ENCODE data around the gene OLIG3. TPM values are rescaled to one million over a fixed set of nuclear protein-coding genes. Genes with fewer than 3 reads are reported as not detected.

OLIG3 gene
- total and polyA plus RNA-seq, 5 donors from 2014 or later, result not detected

GRCh38 chr6:137510923-137511322 is 16.7 kb upstream of the OLIG3 start:
- no peak overlapping the region for H3K4me3 ChIP-seq (ENCODE audit: low read depth, low read length)
- peaks cover 2 to 20% (median 9%) of the 10 kb centered on the region in 7 donors for H3K9me3 Mint-ChIP-seq
- peaks cover 4% of the 10 kb centered on the region for H3K36me3 Mint-ChIP-seq
- peaks cover 68% of the 10 kb centered on the region for H3K27me3 Mint-ChIP-seq
- ATAC-seq (ENCODE audit: low read depth in 2 of 2), result no peak
- H3K27me3 ChIP-seq (ENCODE audit: control insufficient read depth, insufficient read depth, low read length), result peaks cover 49% of the 10 kb centered on the region
- DNase-seq, result no peak
- no peak overlapping the region for H3K4me3 Mint-ChIP-seq
- H3K27ac ChIP-seq (ENCODE audit: insufficient read depth, low read length, poor library complexity, severe bottlenecking), result no peak overlapping the region
- H3K4me1 ChIP-seq (ENCODE audit: control insufficient read depth, insufficient read depth, low read length, poor library complexity, severe bottlenecking), result no peaks in the 10 kb centered on the region
- H3K4me1 Mint-ChIP-seq, result no peaks in the 10 kb centered on the region
- no peaks in the 10 kb centered on the region for H3K36me3 ChIP-seq (ENCODE audit: control insufficient read depth, insufficient read depth, low read length)
- peaks cover 10 to 13% of the 10 kb centered on the region in 2 experiments for H3K9me3 ChIP-seq (ENCODE audit: control insufficient read depth in 2 of 2, low read length in 2 of 2)
- no peak overlapping the region for H3K27ac Mint-ChIP-seq

DNA sequence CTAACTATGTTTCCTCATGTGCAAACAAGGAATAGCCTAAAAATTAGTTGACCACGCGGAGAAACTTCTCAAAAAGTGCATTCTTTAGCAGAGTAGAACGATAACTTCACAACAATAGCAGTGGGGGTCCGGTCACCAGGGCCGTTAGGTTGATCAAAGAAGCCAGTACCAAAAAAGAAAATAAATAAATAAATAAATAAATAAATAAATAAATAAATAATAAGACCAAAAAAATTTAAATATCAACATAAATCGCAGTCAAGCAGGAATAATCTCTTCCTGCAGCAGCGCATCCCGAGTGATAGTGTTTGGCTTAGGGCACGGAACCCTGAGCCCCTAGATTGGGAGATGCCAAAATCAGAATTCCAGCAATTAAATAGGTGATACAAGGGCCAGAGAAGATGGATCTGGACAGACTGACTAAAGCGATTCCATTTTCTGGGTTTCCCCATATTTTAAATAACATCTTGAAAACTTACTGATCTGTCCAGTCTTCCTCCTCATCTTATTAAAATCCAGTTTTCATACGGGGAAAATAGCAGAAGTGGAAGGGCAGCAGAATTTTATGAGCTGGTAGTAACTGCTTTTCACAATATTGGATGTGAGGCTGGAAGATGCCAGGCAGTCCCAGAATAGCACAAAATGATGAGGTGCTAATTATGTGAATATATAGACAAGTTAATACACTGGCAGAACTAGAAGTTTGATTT is 4.4 kb upstream of the OLIG3 start:
- H3K4me3 Mint-ChIP-seq, result peak overlapping the region in 1 of 4 donors; percentile 28
- H3K4me3 ChIP-seq (ENCODE audit: low read depth, low read length), result no peak overlapping the region

GRCh38 chr6:137497721-137498463 is 3.7 kb upstream of the OLIG3 start:
- Mint-ChIP-seq H3K27me3 (peaks cover 86% of the 10 kb centered on the region), H3K4me3 (peak overlapping the region in 2 of 4 donors; percentile 28 to 64), H3K36me3 (no peaks in the 10 kb centered on the region), H3K27ac (no peak overlapping the region), H3K9me3 (peaks cover 0 to 5% (median 1%) of the 10 kb centered on the region in 7 donors), H3K4me1 (peaks cover 4 to 48% (median 19%) of the 10 kb centered on the region in 4 donors)
- Histone ChIP-seq H3K27ac (ENCODE audit: insufficient read depth, low read length, poor library complexity, severe bottlenecking) (no peak overlapping the region), H3K27me3 (ENCODE audit: control insufficient read depth, insufficient read depth, low read length) (peaks cover 54% of the 10 kb centered on the region), H3K4me3 (ENCODE audit: low read depth, low read length) (no peak overlapping the region), H3K36me3 (ENCODE audit: control insufficient read depth, insufficient read depth, low read length) (no peaks in the 10 kb centered on the region), H3K9me3 (ENCODE audit: control insufficient read depth in 2 of 2, low read length in 2 of 2) (no peaks in the 10 kb centered on the region), H3K4me1 (ENCODE audit: control insufficient read depth, insufficient read depth, low read length, poor library complexity, severe bottlenecking) (peaks cover 51% of the 10 kb centered on the region)
- peak; percentile 41 to 51 for ATAC-seq (ENCODE audit: low read depth in 2 of 2)
- peak in 1 of 3 donors; percentile 29 for DNase-seq

More for the DNA sequence above, 4.4 kb upstream of the OLIG3 start:
- H3K27ac Mint-ChIP-seq, result no peak overlapping the region
- Histone ChIP-seq H3K9me3 (ENCODE audit: control insufficient read depth in 2 of 2, low read length in 2 of 2) (no peaks in the 10 kb centered on the region), H3K36me3 (ENCODE audit: control insufficient read depth, insufficient read depth, low read length) (no peaks in the 10 kb centered on the region), H3K27me3 (ENCODE audit: control insufficient read depth, insufficient read depth, low read length) (peaks cover 57% of the 10 kb centered on the region), H3K4me1 (ENCODE audit: control insufficient read depth, insufficient read depth, low read length, poor library complexity, severe bottlenecking) (peaks cover 43% of the 10 kb centered on the region), H3K27ac (ENCODE audit: insufficient read depth, low read length, poor library complexity, severe bottlenecking) (no peak overlapping the region)
- no peak for DNase-seq
- peaks cover 4 to 43% (median 18%) of the 10 kb centered on the region in 4 donors for H3K4me1 Mint-ChIP-seq
- no peak for ATAC-seq (ENCODE audit: low read depth in 2 of 2)
- H3K36me3 Mint-ChIP-seq, result no peaks in the 10 kb centered on the region
- peaks cover 86% of the 10 kb centered on the region for H3K27me3 Mint-ChIP-seq
- peaks cover 0 to 5% (median 1%) of the 10 kb centered on the region in 7 donors for H3K9me3 Mint-ChIP-seq

DNA sequence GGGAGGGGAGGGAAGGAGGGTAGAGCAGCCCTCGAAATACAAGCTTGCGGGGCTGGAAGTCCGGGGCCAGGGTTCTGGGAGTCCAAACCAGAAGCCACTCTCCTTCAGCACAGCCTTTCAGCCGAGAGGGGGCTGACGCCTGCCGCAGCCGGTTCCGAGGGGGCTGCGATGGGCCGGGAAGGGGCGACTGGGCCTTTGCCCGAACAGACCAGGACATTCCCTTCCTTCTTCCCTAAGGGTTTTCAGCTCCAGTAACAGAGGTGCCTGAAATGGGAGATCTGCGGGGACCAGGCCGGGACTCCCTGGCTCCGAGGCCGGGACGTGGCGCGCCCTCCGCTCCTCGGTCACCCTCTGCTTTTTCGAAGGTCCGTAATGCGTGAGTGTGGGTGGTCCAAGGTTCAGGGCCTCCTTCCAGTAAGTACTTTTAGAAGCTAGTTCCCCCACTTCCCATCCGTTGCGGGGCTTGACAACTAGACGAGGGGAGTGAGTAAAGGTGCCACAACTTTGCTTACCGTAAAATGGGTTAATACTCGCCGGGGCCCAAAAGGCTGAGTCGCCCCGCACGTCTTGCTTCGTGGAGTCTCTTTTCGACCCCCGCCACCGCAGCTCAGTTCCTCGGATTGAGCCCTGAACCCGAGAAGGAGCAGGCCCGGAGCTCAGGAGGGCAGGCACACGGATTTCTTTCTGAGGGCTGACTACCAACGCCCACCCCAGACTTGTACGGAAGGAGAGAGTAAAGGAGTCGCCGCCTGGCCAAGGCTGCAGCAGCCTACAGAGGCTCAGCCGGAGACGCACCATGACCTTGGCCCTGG is 2.9 kb upstream of the OLIG3 start:
- H3K4me3 ChIP-seq (ENCODE audit: low read depth, low read length), result no peak overlapping the region
- H3K36me3 Mint-ChIP-seq, result no peaks in the 10 kb centered on the region
- H3K9me3 ChIP-seq (ENCODE audit: control insufficient read depth in 2 of 2, low read length in 2 of 2), result no peaks in the 10 kb centered on the region
- H3K27ac ChIP-seq (ENCODE audit: insufficient read depth, low read length, poor library complexity, severe bottlenecking), result no peak overlapping the region
- peaks cover 0 to 7% (median 1%) of the 10 kb centered on the region in 7 donors for H3K9me3 Mint-ChIP-seq
- H3K4me1 ChIP-seq (ENCODE audit: control insufficient read depth, insufficient read depth, low read length, poor library complexity, severe bottlenecking), result peaks cover 51% of the 10 kb centered on the region
- ATAC-seq (ENCODE audit: low read depth in 2 of 2), result peak in 1 of 2 donors; percentile 48
- no peak overlapping the region for H3K27ac Mint-ChIP-seq
- peaks cover 57% of the 10 kb centered on the region for H3K27me3 ChIP-seq (ENCODE audit: control insufficient read depth, insufficient read depth, low read length)
- peak overlapping the region in 2 of 4 donors; percentile 57 to 64 for H3K4me3 Mint-ChIP-seq
- peaks cover 90% of the 10 kb centered on the region for H3K27me3 Mint-ChIP-seq
- H3K36me3 ChIP-seq (ENCODE audit: control insufficient read depth, insufficient read depth, low read length), result no peaks in the 10 kb centered on the region
- H3K4me1 Mint-ChIP-seq, result peaks cover 5 to 55% (median 21%) of the 10 kb centered on the region in 4 donors
- DNase-seq, result no peak

GRCh38 chr6:137496368-137496767 is 2.2 kb upstream of the OLIG3 start:
- no peaks in the 10 kb centered on the region for H3K36me3 ChIP-seq (ENCODE audit: control insufficient read depth, insufficient read depth, low read length)
- Mint-ChIP-seq H3K9me3 (peaks cover 0 to 7% (median 1%) of the 10 kb centered on the region in 7 donors), H3K36me3 (no peaks in the 10 kb centered on the region), H3K4me1 (peaks cover 9 to 60% (median 23%) of the 10 kb centered on the region in 4 donors), H3K27ac (no peak overlapping the region), H3K27me3 (peaks cover 90% of the 10 kb centered on the region), H3K4me3 (peak overlapping the region in 3 of 4 donors; percentile 19 to 62 (median 52))
- peaks cover 51% of the 10 kb centered on the region for H3K4me1 ChIP-seq (ENCODE audit: control insufficient read depth, insufficient read depth, low read length, poor library complexity, severe bottlenecking)
- DNase-seq (no peak), ATAC-seq (ENCODE audit: low read depth in 2 of 2) (no peak)
- H3K27me3 ChIP-seq (ENCODE audit: control insufficient read depth, insufficient read depth, low read length), result peaks cover 59% of the 10 kb centered on the region
- no peak overlapping the region for H3K4me3 ChIP-seq (ENCODE audit: low read depth, low read length)
- H3K9me3 ChIP-seq (ENCODE audit: control insufficient read depth in 2 of 2, low read length in 2 of 2), result no peaks in the 10 kb centered on the region
- H3K27ac ChIP-seq (ENCODE audit: insufficient read depth, low read length, poor library complexity, severe bottlenecking), result no peak overlapping the region

DNA sequence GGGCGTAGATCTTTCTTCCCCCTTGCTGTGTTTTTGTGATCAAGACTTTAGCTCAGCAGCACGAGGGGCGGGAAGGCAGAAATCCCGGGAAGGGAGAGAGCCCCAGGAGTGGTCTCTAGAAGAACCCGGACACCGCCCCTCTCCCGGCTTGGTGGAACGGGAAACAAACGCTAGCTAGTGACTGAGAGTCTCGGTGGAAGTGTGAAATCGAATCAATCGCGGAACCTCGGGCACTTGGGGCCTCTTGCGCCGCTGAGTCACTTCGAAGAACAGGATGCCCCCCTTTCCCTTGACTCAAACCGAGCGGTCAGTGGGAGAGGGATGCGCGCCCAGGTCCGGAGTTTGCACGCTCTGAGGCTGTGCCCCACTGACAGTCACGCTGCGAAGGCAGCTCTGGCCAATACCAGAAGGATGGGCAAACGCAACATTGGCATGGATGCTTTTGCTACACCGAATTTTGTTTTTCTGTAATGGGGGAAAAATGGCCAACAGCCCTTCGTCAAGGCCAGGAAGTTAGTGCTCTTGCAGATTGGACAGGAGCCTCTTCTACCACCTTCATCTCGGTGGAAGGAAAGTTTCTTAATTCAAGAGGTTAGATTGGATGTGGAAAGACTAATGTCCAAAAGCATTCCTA is 1.6 kb upstream of the OLIG3 start:
- Histone ChIP-seq H3K4me1 (ENCODE audit: control insufficient read depth, insufficient read depth, low read length, poor library complexity, severe bottlenecking) (peaks cover 51% of the 10 kb centered on the region), H3K27me3 (ENCODE audit: control insufficient read depth, insufficient read depth, low read length) (peaks cover 60% of the 10 kb centered on the region), H3K36me3 (ENCODE audit: control insufficient read depth, insufficient read depth, low read length) (no peaks in the 10 kb centered on the region), H3K27ac (ENCODE audit: insufficient read depth, low read length, poor library complexity, severe bottlenecking) (no peak overlapping the region), H3K9me3 (ENCODE audit: control insufficient read depth in 2 of 2, low read length in 2 of 2) (no peaks in the 10 kb centered on the region), H3K4me3 (ENCODE audit: low read depth, low read length) (no peak overlapping the region)
- ATAC-seq (ENCODE audit: low read depth in 2 of 2) (no peak), DNase-seq (peak in 1 of 3 donors; percentile 26)
- Mint-ChIP-seq H3K4me3 (peak overlapping the region in 3 of 4 donors; percentile 18 to 62 (median 26)), H3K4me1 (peaks cover 9 to 60% (median 23%) of the 10 kb centered on the region in 4 donors), H3K36me3 (no peaks in the 10 kb centered on the region), H3K27me3 (peaks cover 90% of the 10 kb centered on the region), H3K27ac (peak overlapping the region in 1 of 3 donors; percentile 38), H3K9me3 (peaks cover 0 to 9% (median 1%) of the 10 kb centered on the region in 7 donors)

Measured in CD4-positive, CD25-positive, alpha-beta regulatory T cell (primary cell).